Mesothelial cell of epicardium (in vitro differentiated cells): ENCODE data around the gene PAPOLA. TPM values are rescaled to one million over a fixed set of nuclear protein-coding genes. Genes with fewer than 3 reads are reported as not detected.

ENCODE experiments used
- DNase-seq, 2 experiments: peaks; one replicate each; pipeline ENCODE4 v3.0.0; 2021; ENCODE audit warnings: low spot score in 2 of 2; ENCODE audit not compliant: unreplicated experiment in 2 of 2
- H3K27ac Mint-ChIP-seq: 2 replicates; pipeline ENCODE4 v1.8.0; 2021; ENCODE audit warnings: mixed read lengths
- H3K27me3 Mint-ChIP-seq: 2 replicates; pipeline ENCODE4 v1.8.0; 2021; ENCODE audit warnings: low read depth, mixed read lengths
- H3K36me3 Mint-ChIP-seq: 2 replicates; pipeline ENCODE4 v1.8.0; 2021; ENCODE audit warnings: mixed read lengths
- H3K4me1 Mint-ChIP-seq: 2 replicates; pipeline ENCODE4 v1.8.0; 2021; ENCODE audit warnings: mixed read lengths
- H3K4me3 Mint-ChIP-seq: 2 replicates; pipeline ENCODE4 v1.8.0; 2021; ENCODE audit warnings: mild to moderate bottlenecking, moderate library complexity, mixed read lengths
- H3K9me3 Mint-ChIP-seq: 2 replicates; pipeline ENCODE4 v1.8.0; 2021; ENCODE audit warnings: mixed read lengths
- CTCF ChIP-seq: fragments of 200-600 bp; sonication (generic); IDR thresholded peaks from one replicate; pipeline ENCODE4 v1.5.0; 2021; ENCODE audit warnings: antibody characterized with exemption; ENCODE audit not compliant: unreplicated experiment
- total RNA-seq: library from RNA; stranded (reverse); gene quantifications from 3 replicates; pipeline ENCODE4 v1.2.1, GENCODE V29; 2021

Gene PAPOLA
- total RNA-seq, 1 donor from 2014 or later = 196 TPM

DNA sequence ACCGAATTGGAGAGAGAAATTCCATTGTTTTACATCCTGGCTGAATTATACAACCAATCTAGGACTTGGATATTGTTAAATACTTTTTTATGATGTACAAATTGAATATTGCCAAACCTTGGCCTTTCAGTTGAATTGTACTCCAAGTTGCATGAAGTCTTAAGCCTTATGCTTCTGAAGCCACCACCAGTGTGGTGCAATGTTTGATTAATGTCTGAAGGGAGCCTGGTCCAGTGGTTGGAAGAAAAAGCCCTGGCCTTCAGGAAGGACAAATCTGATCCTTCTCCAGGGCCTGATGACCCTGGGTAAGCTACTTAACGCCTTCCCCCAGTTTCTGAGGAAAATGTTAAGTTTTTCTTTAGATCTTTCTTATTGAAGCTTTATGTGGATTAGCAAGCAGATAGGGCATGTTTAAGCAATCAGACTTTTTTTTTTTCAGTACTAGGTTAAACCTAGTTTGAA lies 72.0 kb downstream of the PAPOLA start:
- Mint-ChIP-seq H3K27ac (peak overlapping the region; percentile 60), H3K4me1 (peaks cover 29% of the 10 kb centered on the region), H3K4me3 (no peak overlapping the region), H3K9me3 (no peaks in the 10 kb centered on the region), H3K27me3 (no peaks in the 10 kb centered on the region), H3K36me3 (peaks cover 5% of the 10 kb centered on the region)
- no peak for TF ChIP-seq CTCF
- no peak for DNase-seq

DNA sequence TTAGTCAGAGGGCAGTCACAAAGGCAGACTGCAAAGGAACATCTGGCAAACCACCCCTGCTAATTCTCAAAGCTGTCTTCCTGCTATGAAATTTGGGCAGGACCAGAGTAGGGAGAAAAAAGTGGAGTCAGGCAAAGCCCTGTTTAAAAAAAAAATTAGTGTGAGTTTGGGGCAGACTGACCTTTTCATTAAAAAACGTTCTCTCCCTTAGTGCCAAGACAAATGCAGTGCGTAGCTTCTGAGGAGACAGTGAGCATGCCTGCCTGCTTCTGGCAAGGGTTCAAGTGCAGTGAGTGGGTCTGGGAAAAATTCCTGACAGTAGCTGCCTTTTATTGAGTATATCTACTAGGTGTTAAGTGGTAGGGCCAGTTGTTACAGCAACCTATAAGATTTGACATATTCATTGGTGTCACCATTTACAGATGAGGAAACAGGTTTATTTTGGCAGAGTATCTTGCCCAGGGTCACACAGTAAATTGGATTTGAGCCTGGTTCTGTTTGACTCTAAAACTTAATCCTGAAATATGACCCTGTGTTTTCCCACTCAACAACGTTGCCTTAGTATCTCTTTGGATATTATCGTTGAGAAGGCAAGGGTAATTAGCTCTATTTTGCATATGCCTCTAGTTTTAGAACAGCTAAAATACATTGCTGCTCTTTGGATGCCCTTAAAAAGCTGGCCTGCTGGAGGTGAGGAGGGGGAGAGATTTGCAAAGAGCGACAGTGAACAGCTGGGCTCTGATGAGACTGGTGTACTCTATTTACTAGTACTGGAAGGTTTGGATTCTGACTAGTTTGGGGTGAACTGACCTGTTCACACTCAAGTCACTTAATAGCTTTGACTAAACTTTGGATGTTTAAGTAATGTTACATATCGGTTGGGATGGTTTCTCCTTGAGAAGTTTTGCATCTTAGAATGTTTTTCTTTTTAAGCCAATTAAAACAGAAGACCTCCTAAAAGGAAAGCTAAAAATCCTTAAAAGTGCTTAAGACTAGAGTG lies 72.8 kb downstream of the PAPOLA start:
- Mint-ChIP-seq H3K27me3 (no peaks in the 10 kb centered on the region), H3K9me3 (no peaks in the 10 kb centered on the region), H3K4me3 (no peak overlapping the region), H3K27ac (peak overlapping the region; percentile 60), H3K4me1 (peaks cover 29% of the 10 kb centered on the region), H3K36me3 (peaks cover 5% of the 10 kb centered on the region)
- TF ChIP-seq CTCF = no peak
- DNase-seq = no peak

GRCh38 chr14:96576359-96576758 lies 74.2 kb downstream of the PAPOLA start:
- Mint-ChIP-seq H3K4me1 (peaks cover 29% of the 10 kb centered on the region), H3K36me3 (peaks cover 5% of the 10 kb centered on the region), H3K27me3 (no peaks in the 10 kb centered on the region), H3K27ac (no peak overlapping the region), H3K4me3 (no peak overlapping the region), H3K9me3 (no peaks in the 10 kb centered on the region)
- DNase-seq = no peak
- TF ChIP-seq CTCF = no peak

DNA sequence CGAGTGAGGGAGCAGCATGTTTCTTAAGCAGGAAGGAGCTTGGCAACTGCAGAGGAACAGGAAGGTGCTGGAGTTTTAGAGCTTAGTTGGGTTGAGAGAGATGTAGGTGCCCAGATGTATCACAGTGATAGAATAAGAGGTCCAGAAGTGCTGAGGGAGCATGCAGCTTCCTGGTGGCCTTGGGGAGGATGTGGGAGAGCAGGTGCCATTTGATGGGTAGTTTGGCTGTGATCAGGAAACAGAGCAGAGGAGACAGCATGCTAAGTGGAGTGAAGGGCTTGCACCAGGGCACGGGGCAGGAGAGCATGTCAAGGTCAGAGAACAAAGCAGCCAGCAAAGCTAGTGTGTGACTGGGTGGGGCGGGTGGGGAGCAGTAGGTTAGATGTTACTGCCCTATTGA lies 74.8 kb downstream of the PAPOLA start:
- H3K4me3 Mint-ChIP-seq = no peak overlapping the region
- H3K36me3 Mint-ChIP-seq = peaks cover 4% of the 10 kb centered on the region
- H3K4me1 Mint-ChIP-seq = peaks cover 29% of the 10 kb centered on the region
- H3K9me3 Mint-ChIP-seq = no peaks in the 10 kb centered on the region
- DNase-seq = no peak
- H3K27me3 Mint-ChIP-seq = no peaks in the 10 kb centered on the region
- no peak overlapping the region for H3K27ac Mint-ChIP-seq
- no peak for TF ChIP-seq CTCF

- no peak overlapping the region for H3K4me3 Mint-ChIP-seq
- no peak for TF ChIP-seq CTCF
- no peaks in the 10 kb centered on the region for H3K36me3 Mint-ChIP-seq
- peaks cover 6% of the 10 kb centered on the region for H3K27me3 Mint-ChIP-seq
- no peaks in the 10 kb centered on the region for H3K9me3 Mint-ChIP-seq
- peaks cover 29% of the 10 kb centered on the region for H3K4me1 Mint-ChIP-seq
- H3K27ac Mint-ChIP-seq = no peak overlapping the region
- no peak for DNase-seq
These were observed 76.4 kb downstream of the PAPOLA start for GRCh38 chr14:96578619-96579018.
